ENCODE results near the gene EPHB2. TPM values are rescaled to one million over a fixed set of nuclear protein-coding genes. Genes with fewer than 3 reads are reported as not detected.
A peak's percentile ranks its signal among the peaks of the same experiment; 100 is the strongest.

The EPHB2 gene
- total RNA-seq, 6 experiments from 2014 or later: 0.24 to 1.8 (median 0.62) TPM

GRCh38 chr1:22958556-22958955 is 247.9 kb downstream of the EPHB2 start:
- Histone ChIP-seq H3K36me3 (no peaks in the 10 kb centered on the region), H3K9me3 (no peaks in the 10 kb centered on the region), H3K27ac (no peak overlapping the region), H3K4me3 (no peak overlapping the region), H3K4me1 (peaks cover 0 to 4% (median 0%) of the 10 kb centered on the region in 4 donors), H3K27me3 (no peaks in the 10 kb centered on the region)
- 80% methylated on average over 4 of the region's 9 CpGs for WGBS (ENCODE audit: insufficient coverage, low coverage, low lambda C conversion rate, missing lambda C conversion rate)
- ATAC-seq (no peak), DNase-seq (no peak)
- TF ChIP-seq POLR2A (IDR thresholded peaks at IDR 0.05): no peak
- no peak for TF ChIP-seq CTCF (IDR thresholded peaks at IDR 0.05)
- intact Hi-C loops (cut with DNase I): loop anchor here in 1 of 2 donors (10.0 kb wide), 1 partner anchor 254 kb away; no protein-coding TSS in a partner anchor

DNA sequence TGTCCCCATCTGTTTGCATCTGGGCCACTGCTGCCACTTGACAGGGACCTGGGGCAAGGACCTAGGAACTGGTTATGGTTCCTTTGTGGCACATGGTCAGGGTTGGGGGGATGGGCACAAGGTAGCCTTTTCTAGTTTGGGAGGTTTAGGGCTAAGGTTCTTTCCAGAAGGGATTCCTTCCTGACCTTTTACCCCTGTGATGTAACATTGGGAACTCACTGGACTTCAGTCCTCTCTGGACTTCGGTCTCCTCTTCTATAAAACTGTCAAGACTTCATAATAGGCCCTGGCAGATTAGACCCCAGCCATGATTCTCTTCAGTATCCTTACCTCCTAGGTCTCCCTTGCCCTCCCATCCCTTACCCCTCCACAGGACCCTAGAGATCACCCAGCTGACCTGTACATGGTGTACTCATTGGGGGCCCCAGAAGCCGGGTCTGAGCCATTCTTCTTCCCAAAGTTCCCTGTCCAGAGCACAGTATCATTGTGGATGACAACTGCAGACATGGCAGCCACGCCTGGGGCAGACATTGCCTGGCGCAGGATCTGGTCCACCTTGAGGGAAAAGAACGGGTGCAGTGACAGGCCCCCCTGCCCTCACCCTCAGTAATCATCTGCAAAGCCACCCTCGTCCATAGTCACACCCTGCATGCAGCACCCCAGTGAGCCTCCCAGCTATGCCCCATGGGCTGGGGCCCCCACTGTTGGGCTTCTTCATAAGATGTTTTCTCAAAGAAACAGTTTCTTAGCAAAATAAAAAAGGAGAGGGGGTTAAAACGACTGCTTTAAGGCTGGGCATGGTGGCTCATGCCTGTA is 249.1 kb downstream of the EPHB2 start:
- WGBS (ENCODE audit: insufficient coverage, low coverage, low lambda C conversion rate, missing lambda C conversion rate): 51% methylated on average over 3 of the region's 7 CpGs
- Histone ChIP-seq H3K4me1 (peaks cover 0 to 4% (median 0%) of the 10 kb centered on the region in 4 donors), H3K27ac (no peak overlapping the region), H3K4me3 (no peak overlapping the region), H3K9me3 (no peaks in the 10 kb centered on the region), H3K36me3 (no peaks in the 10 kb centered on the region), H3K27me3 (no peaks in the 10 kb centered on the region)
- no peak for DNase-seq
- TF ChIP-seq POLR2A (IDR thresholded peaks at IDR 0.05): no peak
- TF ChIP-seq CTCF (IDR thresholded peaks at IDR 0.05): no peak
- intact Hi-C loops (cut with DNase I): loop anchor here in 1 of 2 donors (10.0 kb wide), 1 partner anchor 255 kb away; no protein-coding TSS in a partner anchor
- peak in 1 of 4 donors; percentile 80 for ATAC-seq

- intact Hi-C loops (cut with DNase I): no loop called here
- Histone ChIP-seq H3K36me3 (no peaks in the 10 kb centered on the region), H3K27me3 (no peaks in the 10 kb centered on the region), H3K4me3 (no peak overlapping the region), H3K27ac (no peak overlapping the region), H3K9me3 (no peaks in the 10 kb centered on the region), H3K4me1 (peaks cover 0 to 4% (median 0%) of the 10 kb centered on the region in 4 donors)
- ATAC-seq (no peak), DNase-seq (no peak)
- WGBS (ENCODE audit: insufficient coverage, low coverage, low lambda C conversion rate, missing lambda C conversion rate): 48% methylated on average over 2 of the region's 3 CpGs
- TF ChIP-seq CTCF (IDR thresholded peaks at IDR 0.05) (no peak), POLR2A (IDR thresholded peaks at IDR 0.05) (no peak)
Observed at GRCh38 chr1:22962558-22962957, 251.9 kb downstream of the EPHB2 start.

GRCh38 chr1:22963044-22963677 is 252.5 kb downstream of the EPHB2 start:
- ATAC-seq (peak in 1 of 4 donors; percentile 11), DNase-seq (no peak)
- Histone ChIP-seq H3K4me3 (no peak overlapping the region), H3K4me1 (peaks cover 0 to 4% (median 0%) of the 10 kb centered on the region in 4 donors), H3K36me3 (no peaks in the 10 kb centered on the region), H3K27ac (no peak overlapping the region), H3K27me3 (no peaks in the 10 kb centered on the region), H3K9me3 (no peaks in the 10 kb centered on the region)
- no peak for TF ChIP-seq CTCF (IDR thresholded peaks at IDR 0.05)
- no peak for TF ChIP-seq POLR2A (IDR thresholded peaks at IDR 0.05)
- WGBS (ENCODE audit: insufficient coverage, low coverage, low lambda C conversion rate, missing lambda C conversion rate): 52% methylated on average over 5 of the region's 10 CpGs
- intact Hi-C loops (cut with DNase I): no loop called here
